Measurements from ENCODE around the gene DYRK3.

- no peak for TF ChIP-seq CTCF (conservative IDR thresholded peaks at IDR 0.05 in 1 of 2, IDR thresholded peaks at IDR 0.05 in 1 of 2; ENCODE audit: extremely low read depth in 1 of 2, insufficient read depth in 1 of 2, low read depth in 1 of 2, low read length in 2 of 2)
- no peak for TF ChIP-seq EZH2 (IDR thresholded peaks at IDR 0.05; ENCODE audit: borderline replicate concordance, low read length)
These were observed 49.4 kb downstream of the DYRK3 start, which contains the start of gene MAPKAPK2 for GRCh38 chr1:206684478-206685333.

Data from mammary epithelial cell (primary cell).